ENCODE results near the gene KNTC1. TPM values are rescaled to one million over a fixed set of nuclear protein-coding genes. Genes with fewer than 3 reads are reported as not detected.
"Not testable (repeated sequence)": the region's sequence is repeated elsewhere in the genome, so short reads cannot be mapped to it uniquely, and the experiment has no call there.

Gene KNTC1
- total RNA-seq, 1 experiment from 2014 or later: 71.3 TPM

DNA sequence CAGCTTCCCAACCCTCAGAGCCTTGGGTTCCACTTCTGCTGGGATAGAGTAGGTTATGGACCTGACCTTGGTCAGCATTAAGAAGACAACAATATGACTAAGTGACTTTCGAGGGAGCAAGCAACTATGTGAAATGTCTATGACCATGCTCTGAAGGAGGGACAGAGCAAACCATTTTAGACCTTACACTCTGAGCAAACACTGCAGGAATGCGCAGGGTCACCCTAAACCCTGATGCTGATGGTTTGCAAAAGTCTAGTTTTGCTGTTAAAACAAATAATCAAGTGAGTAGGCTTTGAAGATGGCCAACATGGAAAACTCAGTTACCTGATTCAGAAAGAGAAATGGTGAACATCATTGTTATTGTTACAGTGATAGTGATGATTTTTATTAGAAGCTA lies 35.1 kb upstream of the KNTC1 start:
- no peaks in the 10 kb centered on the region for H3K4me1 ChIP-seq (ENCODE audit: insufficient read depth, low read length)
- H3K9me3 ChIP-seq (ENCODE audit: control insufficient read depth, low read depth, low read length): no peaks in the 10 kb centered on the region
- no peak overlapping the region for H2BK20ac ChIP-seq (ENCODE audit: low read depth, low read length, poor library complexity, severe bottlenecking)
- no peak overlapping the region for H3K4me3 Mint-ChIP-seq
- no peak overlapping the region for H2BK120ac ChIP-seq (ENCODE audit: low read depth, low read length, poor library complexity, severe bottlenecking)
- H3K79me2 ChIP-seq (ENCODE audit: insufficient read depth, low read length): no peaks in the 10 kb centered on the region
- H3K79me1 ChIP-seq (ENCODE audit: insufficient read depth, low read depth, low read length, poor library complexity, severe bottlenecking): peaks cover 3% of the 10 kb centered on the region
- H3K4ac ChIP-seq (ENCODE audit: low read depth, low read length): no peak overlapping the region
- no peak overlapping the region for H3K14ac ChIP-seq (ENCODE audit: insufficient read depth, low read length)
- no peak overlapping the region for H3K18ac ChIP-seq (ENCODE audit: insufficient read length, low read depth, low read length)
- H4K20me1 ChIP-seq (ENCODE audit: control insufficient read depth, insufficient read depth, insufficient read length): no peaks in the 10 kb centered on the region
- H2AFZ ChIP-seq (ENCODE audit: low read length): no peak overlapping the region
- no peak overlapping the region for H3K4me2 ChIP-seq (ENCODE audit: insufficient read depth, insufficient read length, low read length)
- H2BK15ac ChIP-seq (ENCODE audit: low read depth, low read length): no peak overlapping the region
- no peak overlapping the region for H3T11ph ChIP-seq (ENCODE audit: low read length)
- H3K27me3 Mint-ChIP-seq (ENCODE audit: low read depth): no peaks in the 10 kb centered on the region
- no peak overlapping the region for H2AK5ac ChIP-seq (ENCODE audit: insufficient read length, low read length)
- no peak overlapping the region for H3K27ac ChIP-seq (ENCODE audit: insufficient read length, low read depth, low read length)
- no peak overlapping the region for H3K27ac Mint-ChIP-seq
- H3K56ac ChIP-seq (ENCODE audit: insufficient read length, low read depth, low read length): no peak overlapping the region
- no peaks in the 10 kb centered on the region for H3K9me3 Mint-ChIP-seq
- WGBS (ENCODE audit: extremely low coverage, insufficient read length, low lambda C conversion rate): no CpG with 5 or more reads among the region's 2 CpGs
- peaks cover 33 to 70% (median 62%) of the 10 kb centered on the region in 3 experiments; a peak in 6 of 7 replicates for H3K36me3 Mint-ChIP-seq (ENCODE audit: insufficient read depth in 1 of 3, low read depth in 3 of 3)
- DNase-seq: no peak
- TF ChIP-seq, protein P1, sequence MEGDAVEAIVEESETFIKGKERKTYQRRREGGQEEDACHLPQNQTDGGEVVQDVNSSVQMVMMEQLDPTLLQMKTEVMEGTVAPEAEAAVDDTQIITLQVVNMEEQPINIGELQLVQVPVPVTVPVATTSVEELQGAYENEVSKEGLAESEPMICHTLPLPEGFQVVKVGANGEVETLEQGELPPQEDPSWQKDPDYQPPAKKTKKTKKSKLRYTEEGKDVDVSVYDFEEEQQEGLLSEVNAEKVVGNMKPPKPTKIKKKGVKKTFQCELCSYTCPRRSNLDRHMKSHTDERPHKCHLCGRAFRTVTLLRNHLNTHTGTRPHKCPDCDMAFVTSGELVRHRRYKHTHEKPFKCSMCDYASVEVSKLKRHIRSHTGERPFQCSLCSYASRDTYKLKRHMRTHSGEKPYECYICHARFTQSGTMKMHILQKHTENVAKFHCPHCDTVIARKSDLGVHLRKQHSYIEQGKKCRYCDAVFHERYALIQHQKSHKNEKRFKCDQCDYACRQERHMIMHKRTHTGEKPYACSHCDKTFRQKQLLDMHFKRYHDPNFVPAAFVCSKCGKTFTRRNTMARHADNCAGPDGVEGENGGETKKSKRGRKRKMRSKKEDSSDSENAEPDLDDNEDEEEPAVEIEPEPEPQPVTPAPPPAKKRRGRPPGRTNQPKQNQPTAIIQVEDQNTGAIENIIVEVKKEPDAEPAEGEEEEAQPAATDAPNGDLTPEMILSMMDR (conservative IDR thresholded peaks at IDR 0.05): no peak
- no peak overlapping the region for H3K9ac ChIP-seq (ENCODE audit: extremely low read depth, insufficient read length, low read length)
- H4K8ac ChIP-seq (replicated peaks; ENCODE audit: insufficient read length, low read depth, low read length): no peak overlapping the region
- H3K23me2 ChIP-seq (ENCODE audit: insufficient read length, low read depth, low read length, poor library complexity, severe bottlenecking): no peaks in the 10 kb centered on the region
- H4K91ac ChIP-seq (ENCODE audit: insufficient read length, low read depth, low read length): no peak overlapping the region
- no peak overlapping the region for H3K23ac ChIP-seq (ENCODE audit: insufficient read length, low read depth, low read length)
- no peak overlapping the region for H2BK12ac ChIP-seq (ENCODE audit: insufficient read length, low read depth, low read length)
- H4K5ac ChIP-seq (ENCODE audit: insufficient read length, low read depth, low read length): no peak overlapping the region
- H3K27me3 ChIP-seq (ENCODE audit: insufficient read depth, low read length): no peaks in the 10 kb centered on the region
- no peak overlapping the region for H2BK5ac ChIP-seq (ENCODE audit: insufficient read length, low read length)
- no peaks in the 10 kb centered on the region for H3K4me1 Mint-ChIP-seq

DNA sequence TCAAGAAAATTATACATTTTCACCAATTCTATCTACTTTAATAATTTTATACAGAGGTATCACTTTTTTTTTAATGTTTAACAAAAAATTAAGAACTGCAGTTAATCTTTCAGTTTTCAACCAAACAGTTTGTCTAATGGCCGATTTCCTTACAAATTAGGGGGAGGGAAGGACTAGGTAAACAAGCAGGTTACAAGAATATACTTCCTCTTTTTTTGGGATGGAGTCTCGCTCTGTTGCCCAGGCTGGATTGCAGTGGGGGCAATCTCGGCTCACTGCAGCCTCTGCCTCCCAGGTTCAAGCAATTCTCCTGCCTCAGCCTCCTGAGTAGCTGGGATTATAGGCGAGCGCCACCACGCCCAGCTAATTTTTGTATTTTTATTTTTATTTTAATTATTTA lies 33.8 kb upstream of the KNTC1 start:
- peaks cover 30 to 62% (median 57%) of the 10 kb centered on the region in 3 experiments; a peak in 6 of 7 replicates for H3K36me3 Mint-ChIP-seq (ENCODE audit: insufficient read depth in 1 of 3, low read depth in 3 of 3)
- WGBS (ENCODE audit: extremely low coverage, insufficient read length, low lambda C conversion rate): no CpG with 5 or more reads among the region's 6 CpGs
- H3K9me3 Mint-ChIP-seq; H3K27me3 Mint-ChIP-seq (ENCODE audit: low read depth); H4K20me1 ChIP-seq (ENCODE audit: control insufficient read depth, insufficient read depth, insufficient read length); H3K79me1 ChIP-seq (ENCODE audit: insufficient read depth, low read depth, low read length, poor library complexity, severe bottlenecking); H3K79me2 ChIP-seq (ENCODE audit: insufficient read depth, low read length); H2BK15ac ChIP-seq (ENCODE audit: low read depth, low read length); H2BK20ac ChIP-seq (ENCODE audit: low read depth, low read length, poor library complexity, severe bottlenecking); H3K56ac ChIP-seq (ENCODE audit: insufficient read length, low read depth, low read length); H2BK12ac ChIP-seq (ENCODE audit: insufficient read length, low read depth, low read length); H3K18ac ChIP-seq (ENCODE audit: insufficient read length, low read depth, low read length); H3K4ac ChIP-seq (ENCODE audit: low read depth, low read length); H3K27ac Mint-ChIP-seq; H3K4me1 ChIP-seq (ENCODE audit: insufficient read depth, low read length); H3K23ac ChIP-seq (ENCODE audit: insufficient read length, low read depth, low read length); H3K9ac ChIP-seq (ENCODE audit: extremely low read depth, insufficient read length, low read length); H3K23me2 ChIP-seq (ENCODE audit: insufficient read length, low read depth, low read length, poor library complexity, severe bottlenecking); H3K4me3 Mint-ChIP-seq; H4K91ac ChIP-seq (ENCODE audit: insufficient read length, low read depth, low read length); H4K5ac ChIP-seq (ENCODE audit: insufficient read length, low read depth, low read length); H3K4me1 Mint-ChIP-seq; H3K27ac ChIP-seq (ENCODE audit: insufficient read length, low read depth, low read length); H2AFZ ChIP-seq (ENCODE audit: low read length); H4K8ac ChIP-seq (replicated peaks; ENCODE audit: insufficient read length, low read depth, low read length); H2BK5ac ChIP-seq (ENCODE audit: insufficient read length, low read length); H3K14ac ChIP-seq (ENCODE audit: insufficient read depth, low read length); H3T11ph ChIP-seq (ENCODE audit: low read length); H3K27me3 ChIP-seq (ENCODE audit: insufficient read depth, low read length); DNase-seq; H2BK120ac ChIP-seq (ENCODE audit: low read depth, low read length, poor library complexity, severe bottlenecking); H2AK5ac ChIP-seq (ENCODE audit: insufficient read length, low read length); H3K4me2 ChIP-seq (ENCODE audit: insufficient read depth, insufficient read length, low read length); H3K9me3 ChIP-seq (ENCODE audit: control insufficient read depth, low read depth, low read length): not testable (repeated sequence)

Data from H9 (cell line).